PFSK-1 (cell line): Measurements from ENCODE around the gene KSR2.

Source experiments
- FOXP2 ChIP-seq: optimal IDR thresholded peaks from 2 replicates; pipeline ENCODE3; 2011; ENCODE audit warnings: borderline replicate concordance, control low read depth, inconsistent platforms; ENCODE audit not compliant: insufficient read depth; ENCODE audit errors: extremely low read length, extremely low read depth
- POLR2AphosphoS5 ChIP-seq: IDR thresholded peaks from 2 replicates; pipeline ENCODE4 v1.6.1; 2012; ENCODE audit warnings: low read depth, mild to moderate bottlenecking, control low read depth, low read length, moderate library complexity
- REST ChIP-seq, 2 experiments: IDR thresholded peaks; 2 replicates each; pipeline versions ENCODE4 v1.6.1 to v1.8.0; 2011 to 2012; ENCODE audit warnings: low read depth in 2 of 2, low read length in 2 of 2, control low read depth in 1 of 2, inconsistent platforms in 1 of 2, mild to moderate bottlenecking in 1 of 2, moderate library complexity in 1 of 2; ENCODE audit not compliant: insufficient read depth in 1 of 2
- SIN3A ChIP-seq: IDR thresholded peaks from 2 replicates; pipeline ENCODE4 v1.6.1; 2012; ENCODE audit warnings: mild to moderate bottlenecking, low read length, moderate library complexity, borderline replicate concordance; ENCODE audit not compliant: insufficient read depth
- TAF1 ChIP-seq: IDR thresholded peaks from 2 replicates; pipeline ENCODE4 v1.6.1; 2012; ENCODE audit warnings: low read length, control low read depth, borderline replicate concordance; ENCODE audit not compliant: insufficient read depth

The KSR2 gene

GRCh38 chr12:117459229-117459628 is 509.6 kb downstream of the KSR2 start:
- TF ChIP-seq FOXP2 = no peak
- no peak for TF ChIP-seq TAF1
- no peak for TF ChIP-seq REST (IDR thresholded peaks at IDR 0.05; ENCODE audit: insufficient read depth in 1 of 2, low read depth in 2 of 2, low read length in 2 of 2)
- no peak for TF ChIP-seq POLR2AphosphoS5
- TF ChIP-seq SIN3A = no peak

DNA sequence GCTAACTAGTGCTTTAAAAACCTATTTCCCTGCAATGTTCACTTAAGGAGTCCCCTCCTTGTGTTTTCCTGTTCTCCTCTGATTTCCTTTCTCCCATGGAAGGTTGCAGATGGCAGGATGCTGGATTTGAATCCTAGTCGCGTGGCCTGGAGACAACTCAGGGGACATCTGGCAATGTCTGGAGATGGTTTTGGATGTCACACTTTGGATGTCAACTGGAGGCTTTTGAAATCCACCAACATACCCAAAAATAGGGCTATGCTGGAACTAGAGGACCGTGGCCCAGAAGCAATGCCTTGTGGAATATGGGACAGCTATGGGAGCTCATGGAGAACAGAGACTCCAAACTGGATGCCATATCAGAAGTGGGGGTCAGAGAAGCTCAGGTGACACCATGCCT is 511.6 kb downstream of the KSR2 start:
- TF ChIP-seq POLR2AphosphoS5 (no peak), FOXP2 (no peak), REST (IDR thresholded peaks at IDR 0.05; ENCODE audit: insufficient read depth in 1 of 2, low read depth in 2 of 2, low read length in 2 of 2) (no peak), TAF1 (no peak), SIN3A (no peak)

- TF ChIP-seq FOXP2 = no peak
- TF ChIP-seq POLR2AphosphoS5 = no peak
- TF ChIP-seq TAF1 = no peak
- no peak for TF ChIP-seq REST (IDR thresholded peaks at IDR 0.05; ENCODE audit: insufficient read depth in 1 of 2, low read depth in 2 of 2, low read length in 2 of 2)
- no peak for TF ChIP-seq SIN3A
Measured at GRCh38 chr12:117456076-117456475, 512.7 kb downstream of the KSR2 start.

GRCh38 chr12:117453961-117454360 is 514.8 kb downstream of the KSR2 start:
- TF ChIP-seq FOXP2 = no peak
- TF ChIP-seq REST (IDR thresholded peaks at IDR 0.05; ENCODE audit: insufficient read depth in 1 of 2, low read depth in 2 of 2, low read length in 2 of 2) = no peak
- TF ChIP-seq POLR2AphosphoS5 = no peak
- TF ChIP-seq TAF1 = no peak
- TF ChIP-seq SIN3A = no peak

DNA sequence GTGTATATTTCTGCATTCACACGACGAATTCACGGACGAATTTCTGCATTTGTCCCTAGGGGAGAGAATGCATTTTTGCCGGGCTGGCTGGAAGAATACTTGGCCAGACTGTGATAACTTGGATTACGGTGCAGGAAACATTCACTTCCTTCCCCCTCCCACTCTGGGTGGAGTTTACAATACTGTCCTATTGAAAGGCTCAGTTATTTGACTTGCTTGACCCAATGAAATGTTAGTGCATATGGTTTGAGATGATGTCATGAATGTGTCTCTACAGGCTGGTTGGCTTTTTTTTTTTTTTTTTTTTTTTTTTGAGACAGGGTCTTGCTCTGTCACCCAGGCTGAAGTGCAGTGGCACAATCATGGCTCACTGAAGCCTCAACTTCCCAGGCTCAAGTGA is 516.7 kb downstream of the KSR2 start:
- no peak for TF ChIP-seq REST (IDR thresholded peaks at IDR 0.05; ENCODE audit: insufficient read depth in 1 of 2, low read depth in 2 of 2, low read length in 2 of 2)
- no peak for TF ChIP-seq POLR2AphosphoS5
- no peak for TF ChIP-seq SIN3A
- no peak for TF ChIP-seq TAF1
- no peak for TF ChIP-seq FOXP2
